HepG2 (cell line): ENCODE results near the gene ARHGAP45. TPM values are rescaled to one million over a fixed set of nuclear protein-coding genes. Genes with fewer than 3 reads are reported as not detected.

ENCODE experiments used
- CSRNP2 ChIP-seq: sonication (generic); formaldehyde crosslinking; conservative IDR thresholded peaks from 2 replicates; pipeline ENCODE4 v1.8.0; 2022; ENCODE audit warnings: low read depth, missing genetic modification reagents
- FOSL1 ChIP-seq: sonication (generic); formaldehyde crosslinking; IDR thresholded peaks from 2 replicates; pipeline ENCODE4 v1.9.0; 2021; ENCODE audit warnings: missing genetic modification reagents, borderline replicate concordance
- GABPA ChIP-seq, 2 experiments: IDR thresholded peaks; 2 replicates each; pipeline ENCODE4 v1.6.1; 2011 to 2016; ENCODE audit warnings: low read depth in 2 of 2, low read length in 1 of 2, missing biosample characterization in 1 of 2, missing genetic modification characterization in 1 of 2
- GTF3A ChIP-seq: sonication (generic); formaldehyde crosslinking; conservative IDR thresholded peaks from 2 replicates; pipeline ENCODE4 v1.4.0; 2020; ENCODE audit warnings: mild to moderate bottlenecking, missing genetic modification reagents
- HNF4A ChIP-seq: sonication (generic); formaldehyde crosslinking; IDR thresholded peaks from 2 replicates; pipeline ENCODE4 v1.4.0; 2020; ENCODE audit warnings: missing genetic modification reagents
- HNRNPL ChIP-seq: fragments of 200-400 bp; formaldehyde crosslinking; IDR thresholded peaks from 2 replicates; pipeline ENCODE4 v1.6.1; 2017; ENCODE audit warnings: mild to moderate bottlenecking, low read depth, low read length
- IRX3 ChIP-seq: sonication (generic); formaldehyde crosslinking; IDR thresholded peaks from 2 replicates; pipeline ENCODE4 v1.8.1; 2023; ENCODE audit warnings: mild to moderate bottlenecking, low read depth, missing genetic modification reagents, borderline replicate concordance
- ONECUT2 ChIP-seq: sonication (generic); formaldehyde crosslinking; IDR thresholded peaks from 2 replicates; pipeline ENCODE4 v1.4.0; 2020; ENCODE audit warnings: missing genetic modification reagents
- SAFB2 ChIP-seq: sonication (generic); formaldehyde crosslinking; IDR thresholded peaks from 2 replicates; pipeline ENCODE4 v1.5.1; 2020; ENCODE audit warnings: missing genetic modification reagents, low read depth, mild to moderate bottlenecking, borderline replicate concordance
- SATB2 ChIP-seq: sonication (generic); formaldehyde crosslinking; IDR thresholded peaks from 2 replicates; pipeline ENCODE4 v1.5.0; 2020; ENCODE audit warnings: missing genetic modification reagents
- SMARCE1 ChIP-seq: fragments of 450-650 bp; IDR thresholded peaks from 2 replicates; pipeline ENCODE4 v1.6.1; 2017; ENCODE audit warnings: borderline replicate concordance
- SRF ChIP-seq: IDR thresholded peaks from 2 replicates; pipeline ENCODE4 v1.6.1; 2011; ENCODE audit warnings: mild to moderate bottlenecking, low read depth, low read length, moderate library complexity
- XRCC5 ChIP-seq: fragments of 200-400 bp; formaldehyde crosslinking; optimal IDR thresholded peaks from 2 replicates; pipeline ENCODE3; 2017; ENCODE audit warnings: mild to moderate bottlenecking, low read length
- ZEB1 ChIP-seq: IDR thresholded peaks from 2 replicates; pipeline ENCODE4 v1.6.1; 2012; ENCODE audit warnings: mild to moderate bottlenecking, low read depth, inconsistent platforms; ENCODE audit not compliant: insufficient replicate concordance
- ZNF20 ChIP-seq: sonication (generic); formaldehyde crosslinking; IDR thresholded peaks from 2 replicates; pipeline ENCODE4 v1.4.0; 2020; ENCODE audit warnings: mild to moderate bottlenecking, moderate library complexity, missing genetic modification reagents
- ZNF263 ChIP-seq: sonication (generic); formaldehyde crosslinking; IDR thresholded peaks from 2 replicates; pipeline ENCODE4 v1.4.0; 2020; ENCODE audit warnings: missing genetic modification reagents
- ZNF274 ChIP-seq: sonication (generic); formaldehyde crosslinking; IDR thresholded peaks from 2 replicates; pipeline ENCODE4 v1.5.1; 2020; ENCODE audit warnings: mild to moderate bottlenecking, missing genetic modification reagents
- ZNF441 ChIP-seq: sonication (generic); formaldehyde crosslinking; IDR thresholded peaks from 2 replicates; pipeline ENCODE4 v1.7.0; 2021; ENCODE audit warnings: missing genetic modification reagents, borderline replicate concordance
- ZNF883 ChIP-seq: sonication (generic); formaldehyde crosslinking; IDR thresholded peaks from 2 replicates; pipeline ENCODE4 v1.5.1; 2020; ENCODE audit warnings: mild to moderate bottlenecking, missing genetic modification reagents; ENCODE audit errors: not compliant biosample characterization
- polyA plus RNA-seq, 8 experiments: library from polyadenylated mRNA; depleted of rRNA in 3 of 8; stranded (reverse) in 7 of 8; unstranded in 1 of 8; fragments of >200 nt; fragmentation: Illumina TruSeq in 4 of 8; extraction: Trizol in 4 of 8; gene quantifications; 2 replicates each; pipeline versions ENCODE4 v1.2.1 to v1.2.3, GENCODE V29; 2011 to 2016; ENCODE audit warnings: low read depth in 4 of 8, missing spikeins in 1 of 8, mixed read lengths in 1 of 8; ENCODE audit not compliant: insufficient read depth in 1 of 8
- total RNA-seq, 5 experiments: library from RNA; depleted of rRNA; stranded (reverse); fragments of >200 nt; fragmentation: Illumina TruSeq; extraction: Trizol; gene quantifications; 2 replicates each; pipeline ENCODE4 v1.2.3, GENCODE V29; 2016; ENCODE audit warnings: low read depth in 1 of 5
- TF ChIP-seq, protein P1 (sequence below): IDR thresholded peaks from 2 replicates; pipeline ENCODE4 v1.6.1; 2016; ENCODE audit warnings: low read depth, borderline replicate concordance
- TF ChIP-seq, protein P2 (sequence below): sonication (generic); formaldehyde crosslinking; IDR thresholded peaks from 2 replicates; pipeline ENCODE4 v1.5.0; 2020; ENCODE audit warnings: mild to moderate bottlenecking, missing genetic modification reagents
- TF ChIP-seq, protein P3 (sequence below), 2 experiments: sonication (generic) in 1 of 2; formaldehyde crosslinking in 1 of 2; IDR thresholded peaks; 2 replicates each; pipeline versions ENCODE4 v1.5.1 to v1.6.1; 2011 to 2020; ENCODE audit warnings: borderline replicate concordance in 1 of 2, low read depth in 1 of 2, low read length in 1 of 2, mild to moderate bottlenecking in 1 of 2, missing genetic modification reagents in 1 of 2, moderate library complexity in 1 of 2

The ARHGAP45 gene
- total and polyA plus RNA-seq, 2 of the 13 experiments (the other 11 are each of a cell fraction or from before 2014, with no cell fraction given), result 0.84 to 32.0 TPM

GRCh38 chr19:1103708-1104310 lies 36.8 kb downstream of the ARHGAP45 start, which contains the start of gene GPX4 (continued):
- TF ChIP-seq GABPA (IDR thresholded peaks at IDR 0.05; ENCODE audit: low read depth, low read length) (no peak), GABPA (CRISPR knock-in tag; IDR thresholded peaks at IDR 0.05; ENCODE audit: low read depth) (peak; percentile 68), ONECUT2 (no peak), SRF (no peak), SAFB2 (peak; percentile 44; the same call in 1 of the 2 replicates), FOSL1 (CRISPR knock-in tag) (no peak), XRCC5 (peak; percentile 59), ZEB1 (no peak), ZNF263 (no peak), HNRNPL (no peak), ZNF441 (CRISPR knock-in tag) (no peak; the same call in none of the 2 replicates), CSRNP2 (CRISPR knock-in tag) (no peak), IRX3 (CRISPR knock-in tag) (peak; percentile 63; the same call in 1 of the 2 replicates), SMARCE1 (no peak), SATB2 (CRISPR knock-in tag) (no peak), ZNF883 (CRISPR knock-in tag) (peak; percentile 93), ZNF20 (CRISPR knock-in tag) (no peak), GTF3A (CRISPR knock-in tag) (no peak), ZNF274 (CRISPR knock-in tag) (no peak), HNF4A (no peak)
- TF ChIP-seq, protein P1, sequence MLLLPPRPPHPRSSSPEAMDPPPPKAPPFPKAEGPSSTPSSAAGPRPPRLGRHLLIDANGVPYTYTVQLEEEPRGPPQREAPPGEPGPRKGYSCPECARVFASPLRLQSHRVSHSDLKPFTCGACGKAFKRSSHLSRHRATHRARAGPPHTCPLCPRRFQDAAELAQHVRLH (CRISPR knock-in tag), result peak; percentile 51; the same call in 1 of the 2 replicates
- TF ChIP-seq, protein P2, sequence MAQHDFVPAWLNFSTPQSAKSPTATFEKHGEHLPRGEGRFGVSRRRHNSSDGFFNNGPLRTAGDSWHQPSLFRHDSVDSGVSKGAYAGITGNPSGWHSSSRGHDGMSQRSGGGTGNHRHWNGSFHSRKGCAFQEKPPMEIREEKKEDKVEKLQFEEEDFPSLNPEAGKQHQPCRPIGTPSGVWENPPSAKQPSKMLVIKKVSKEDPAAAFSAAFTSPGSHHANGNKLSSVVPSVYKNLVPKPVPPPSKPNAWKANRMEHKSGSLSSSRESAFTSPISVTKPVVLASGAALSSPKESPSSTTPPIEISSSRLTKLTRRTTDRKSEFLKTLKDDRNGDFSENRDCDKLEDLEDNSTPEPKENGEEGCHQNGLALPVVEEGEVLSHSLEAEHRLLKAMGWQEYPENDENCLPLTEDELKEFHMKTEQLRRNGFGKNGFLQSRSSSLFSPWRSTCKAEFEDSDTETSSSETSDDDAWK, result no peak
- TF ChIP-seq, protein P3, sequence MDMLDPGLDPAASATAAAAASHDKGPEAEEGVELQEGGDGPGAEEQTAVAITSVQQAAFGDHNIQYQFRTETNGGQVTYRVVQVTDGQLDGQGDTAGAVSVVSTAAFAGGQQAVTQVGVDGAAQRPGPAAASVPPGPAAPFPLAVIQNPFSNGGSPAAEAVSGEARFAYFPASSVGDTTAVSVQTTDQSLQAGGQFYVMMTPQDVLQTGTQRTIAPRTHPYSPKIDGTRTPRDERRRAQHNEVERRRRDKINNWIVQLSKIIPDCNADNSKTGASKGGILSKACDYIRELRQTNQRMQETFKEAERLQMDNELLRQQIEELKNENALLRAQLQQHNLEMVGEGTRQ (IDR thresholded peaks at IDR 0.05; ENCODE audit: low read depth, low read length), result no peak
- TF ChIP-seq, protein P3 (CRISPR knock-in tag; IDR thresholded peaks at IDR 0.05; ENCODE audit: borderline replicate concordance), result no peak
